Type B pancreatic cell (in vitro differentiated cells): Measurements from ENCODE around the gene NCOA7. TPM values are rescaled to one million over a fixed set of nuclear protein-coding genes. Genes with fewer than 3 reads are reported as not detected.
"Not testable (repeated sequence)": the region's sequence is repeated elsewhere in the genome, so short reads cannot be mapped to it uniquely, and the experiment has no call there.

Source experiments
- DNase-seq: peaks from one replicate; pipeline ENCODE4 v3.0.0; 2021; ENCODE audit warnings: mixed read lengths; ENCODE audit not compliant: unreplicated experiment; ENCODE audit errors: extremely low spot score
- H3K27ac Mint-ChIP-seq: 2 replicates; pipeline ENCODE4 v1.8.0; 2021; ENCODE audit warnings: mild to moderate bottlenecking, mixed read lengths
- H3K27me3 Mint-ChIP-seq: 2 replicates; pipeline ENCODE4 v1.8.0; 2021; ENCODE audit warnings: mixed read lengths
- H3K36me3 Mint-ChIP-seq: 2 replicates; pipeline ENCODE4 v1.8.0; 2021; ENCODE audit warnings: mixed read lengths
- H3K4me1 Mint-ChIP-seq: one replicate; pipeline ENCODE4 v1.8.0; 2021; ENCODE audit warnings: mixed read lengths; ENCODE audit not compliant: unreplicated experiment
- H3K4me3 Mint-ChIP-seq: 2 replicates; pipeline ENCODE4 v1.8.0; 2021; ENCODE audit warnings: mild to moderate bottlenecking, mixed read lengths
- H3K9me3 Mint-ChIP-seq: 2 replicates; pipeline ENCODE4 v1.8.0; 2021; ENCODE audit warnings: mixed read lengths
- CTCF ChIP-seq: fragments of 200-600 bp; sonication (generic); conservative IDR thresholded peaks from 2 replicates; pipeline ENCODE4 v1.5.0; 2021; ENCODE audit warnings: antibody characterized with exemption, mild to moderate bottlenecking
- total RNA-seq: library from RNA; stranded (reverse); gene quantifications from 2 replicates; pipeline ENCODE4 v1.2.1, GENCODE V29; 2021; ENCODE audit warnings: low replicate concordance

NCOA7 gene
- total RNA-seq, 1 donor from 2014 or later = 29.9 TPM

- Mint-ChIP-seq H3K9me3 (no peaks in the 10 kb centered on the region), H3K4me1 (peaks cover 8% of the 10 kb centered on the region), H3K36me3 (no peaks in the 10 kb centered on the region), H3K27me3 (no peaks in the 10 kb centered on the region), H3K4me3 (no peak overlapping the region), H3K27ac (no peak overlapping the region)
- no peak for TF ChIP-seq CTCF
- DNase-seq = no peak
Observed at GRCh38 chr6:125842091-125842626, 51.4 kb downstream of the NCOA7 start.

GRCh38 chr6:125843593-125843992 is 52.8 kb downstream of the NCOA7 start:
- H3K4me1 Mint-ChIP-seq = peaks cover 8% of the 10 kb centered on the region
- H3K36me3 Mint-ChIP-seq = peaks cover 4% of the 10 kb centered on the region
- no peak for DNase-seq
- H3K9me3 Mint-ChIP-seq = peaks cover 4% of the 10 kb centered on the region
- no peak for TF ChIP-seq CTCF
- no peak overlapping the region for H3K27ac Mint-ChIP-seq
- no peak overlapping the region for H3K4me3 Mint-ChIP-seq
- no peaks in the 10 kb centered on the region for H3K27me3 Mint-ChIP-seq

- DNase-seq = no peak
- TF ChIP-seq CTCF = no peak
- Mint-ChIP-seq H3K36me3 (peaks cover 4% of the 10 kb centered on the region), H3K9me3 (peaks cover 4% of the 10 kb centered on the region), H3K27ac (no peak overlapping the region), H3K4me3 (no peak overlapping the region), H3K27me3 (no peaks in the 10 kb centered on the region), H3K4me1 (peaks cover 8% of the 10 kb centered on the region)
Observed at GRCh38 chr6:125844989-125845388, 54.2 kb downstream of the NCOA7 start.

- H3K27ac Mint-ChIP-seq = no peak overlapping the region
Observed at GRCh38 chr6:125846292-125847024, 55.7 kb downstream of the NCOA7 start.

GRCh38 chr6:125848286-125848685 is 57.5 kb downstream of the NCOA7 start:
- not testable (repeated sequence) for H3K4me3 Mint-ChIP-seq, H3K9me3 Mint-ChIP-seq

More at GRCh38 chr6:125846292-125847024, 55.7 kb downstream of the NCOA7 start:
- Mint-ChIP-seq H3K9me3 (peaks cover 4% of the 10 kb centered on the region), H3K4me1 (peaks cover 8% of the 10 kb centered on the region), H3K27me3 (no peaks in the 10 kb centered on the region), H3K36me3 (peaks cover 4% of the 10 kb centered on the region), H3K4me3 (no peak overlapping the region)
- no peak for DNase-seq
- no peak for TF ChIP-seq CTCF

GRCh38 chr6:125850361-125850760 is 59.6 kb downstream of the NCOA7 start:
- Mint-ChIP-seq H3K36me3 (peaks cover 15% of the 10 kb centered on the region), H3K27ac (no peak overlapping the region), H3K27me3 (no peaks in the 10 kb centered on the region), H3K4me1 (peaks cover 8% of the 10 kb centered on the region), H3K4me3 (no peak overlapping the region), H3K9me3 (peaks cover 4% of the 10 kb centered on the region)
- TF ChIP-seq CTCF = no peak
- DNase-seq = no peak

More at GRCh38 chr6:125848286-125848685, 57.5 kb downstream of the NCOA7 start:
- peaks cover 15% of the 10 kb centered on the region for H3K36me3 Mint-ChIP-seq
- H3K4me1 Mint-ChIP-seq, DNase-seq, H3K27me3 Mint-ChIP-seq, H3K27ac Mint-ChIP-seq: not testable (repeated sequence)
